LNCaP clone FGC (cell line): ENCODE data around the gene LRRC18.

Experiments used
- DNase-seq: peaks from one replicate; pipeline ENCODE4 v3.0.0-alpha.2; 2011; ENCODE audit warnings: low read depth
- H3K4me3 ChIP-seq: 2 replicates; pipeline ENCODE4 v1.5.1; 2011; ENCODE audit warnings: mild to moderate bottlenecking, low read depth, low read length, control low read depth
- TF ChIP-seq, protein P1 (sequence below): IDR thresholded peaks from 2 replicates; pipeline ENCODE4 v1.5.1; 2012; ENCODE audit warnings: mild to moderate bottlenecking; ENCODE audit not compliant: control insufficient read depth, insufficient read depth; ENCODE audit errors: extremely low read depth

LRRC18 gene

DNA sequence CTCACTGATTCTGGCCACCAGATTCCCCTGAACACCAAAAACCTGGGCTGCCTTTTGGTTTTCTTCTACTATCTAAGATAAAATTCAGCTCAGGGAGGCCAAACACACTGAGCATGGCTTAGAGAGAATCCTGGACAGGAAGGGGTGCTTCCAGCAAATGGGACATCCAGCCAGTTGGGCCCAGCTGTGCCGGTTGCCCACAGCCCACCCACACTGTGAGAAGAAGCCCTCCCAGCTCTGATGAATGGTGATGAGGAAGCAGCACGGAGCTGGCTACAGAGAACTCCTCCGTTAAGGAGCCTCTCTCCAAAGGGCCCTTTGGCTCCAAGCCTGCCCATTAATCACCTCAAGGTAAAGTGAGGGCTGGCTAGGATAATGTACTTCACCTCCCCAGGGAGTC lies 15.9 kb downstream of the LRRC18 start:
- TF ChIP-seq, protein P1, sequence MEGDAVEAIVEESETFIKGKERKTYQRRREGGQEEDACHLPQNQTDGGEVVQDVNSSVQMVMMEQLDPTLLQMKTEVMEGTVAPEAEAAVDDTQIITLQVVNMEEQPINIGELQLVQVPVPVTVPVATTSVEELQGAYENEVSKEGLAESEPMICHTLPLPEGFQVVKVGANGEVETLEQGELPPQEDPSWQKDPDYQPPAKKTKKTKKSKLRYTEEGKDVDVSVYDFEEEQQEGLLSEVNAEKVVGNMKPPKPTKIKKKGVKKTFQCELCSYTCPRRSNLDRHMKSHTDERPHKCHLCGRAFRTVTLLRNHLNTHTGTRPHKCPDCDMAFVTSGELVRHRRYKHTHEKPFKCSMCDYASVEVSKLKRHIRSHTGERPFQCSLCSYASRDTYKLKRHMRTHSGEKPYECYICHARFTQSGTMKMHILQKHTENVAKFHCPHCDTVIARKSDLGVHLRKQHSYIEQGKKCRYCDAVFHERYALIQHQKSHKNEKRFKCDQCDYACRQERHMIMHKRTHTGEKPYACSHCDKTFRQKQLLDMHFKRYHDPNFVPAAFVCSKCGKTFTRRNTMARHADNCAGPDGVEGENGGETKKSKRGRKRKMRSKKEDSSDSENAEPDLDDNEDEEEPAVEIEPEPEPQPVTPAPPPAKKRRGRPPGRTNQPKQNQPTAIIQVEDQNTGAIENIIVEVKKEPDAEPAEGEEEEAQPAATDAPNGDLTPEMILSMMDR: no peak
- no peak overlapping the region for H3K4me3 ChIP-seq
- DNase-seq: no peak

DNA sequence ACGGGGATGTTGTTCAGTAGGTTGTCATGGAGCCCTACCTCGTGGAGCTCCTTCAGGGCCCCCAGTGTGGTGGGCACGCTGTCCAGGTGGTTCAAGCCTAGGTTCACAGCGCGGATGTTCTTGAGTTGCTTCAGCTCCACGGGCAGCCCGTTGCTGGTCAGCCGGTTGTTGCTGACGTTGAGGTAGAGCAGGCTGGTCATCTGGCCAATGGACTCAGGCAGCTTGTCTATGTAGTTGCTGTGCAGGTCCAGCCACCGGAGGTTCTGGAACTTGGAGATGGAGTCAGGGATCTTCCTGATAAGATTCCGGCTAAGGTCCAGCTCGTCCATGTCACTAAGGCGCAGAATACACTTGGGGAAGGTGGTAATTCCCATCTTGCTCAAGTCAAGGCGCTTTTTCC lies 26.0 kb downstream of the LRRC18 start:
- no peak for DNase-seq
- TF ChIP-seq, protein P1: no peak

DNA sequence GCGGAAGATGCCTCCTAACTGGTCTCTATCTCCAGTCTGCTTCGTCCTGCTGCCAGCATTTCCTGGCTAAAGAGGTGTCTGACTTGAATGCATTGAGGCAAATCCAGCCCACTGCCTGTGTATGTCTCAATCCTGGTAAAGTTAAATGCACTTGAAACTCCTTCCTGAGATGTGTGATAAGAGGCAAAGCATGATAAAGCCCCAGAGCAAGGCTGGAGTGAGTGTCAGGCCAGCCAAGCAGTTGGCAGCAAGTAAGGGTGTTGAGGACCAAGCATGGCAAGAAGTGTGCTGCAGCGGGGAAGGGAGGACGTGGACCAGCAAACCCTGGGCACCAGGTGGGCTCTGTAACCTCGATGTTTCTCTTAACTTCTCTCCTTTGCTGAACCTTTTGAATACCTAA lies 29.1 kb downstream of the LRRC18 start:
- H3K4me3 ChIP-seq: no peak overlapping the region
- DNase-seq: no peak

More for the DNA sequence above, 26.0 kb downstream of the LRRC18 start:
- no peak overlapping the region for H3K4me3 ChIP-seq

DNA sequence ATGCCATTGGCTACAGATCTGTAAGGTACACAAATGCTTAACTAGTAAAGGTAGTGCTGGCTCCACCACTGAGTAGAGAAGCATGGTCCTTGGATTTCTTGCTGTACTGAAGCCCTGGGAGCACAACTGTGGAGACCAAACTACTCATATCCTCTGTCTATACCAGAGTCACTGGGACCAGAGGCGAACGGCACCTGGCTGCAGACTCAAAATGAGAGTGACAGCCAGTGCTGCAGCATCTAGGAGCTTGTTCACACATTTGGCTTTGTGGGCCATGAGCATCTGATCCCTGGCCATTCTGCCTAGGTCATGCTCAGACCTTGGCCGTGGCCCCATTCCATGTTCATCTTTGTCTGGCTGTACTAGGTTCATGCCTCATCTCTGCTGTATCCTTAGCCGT lies 31.9 kb downstream of the LRRC18 start:
- H3K4me3 ChIP-seq: no peak overlapping the region
- no peak for DNase-seq
- TF ChIP-seq, protein P1: no peak

More for the DNA sequence above, 29.1 kb downstream of the LRRC18 start:
- TF ChIP-seq, protein P1: no peak

DNA sequence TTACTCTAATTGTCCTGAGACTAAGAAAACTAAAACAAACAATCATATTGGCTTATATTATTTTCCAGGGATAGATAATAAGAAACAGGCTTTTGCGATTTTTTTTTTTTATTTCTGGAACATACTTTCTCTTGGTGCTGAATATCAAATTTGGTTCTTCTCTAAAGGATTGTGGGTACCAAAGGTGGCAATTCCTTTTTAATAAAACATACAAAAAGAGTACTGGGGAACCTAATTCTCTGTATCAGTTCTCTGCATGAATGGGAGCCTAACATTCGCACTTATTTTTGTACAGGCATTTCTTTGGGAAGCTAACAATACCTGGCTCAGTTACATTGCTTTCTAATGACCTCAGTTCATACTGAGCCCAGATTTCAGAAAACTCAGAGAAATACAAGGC lies 32.8 kb downstream of the LRRC18 start:
- no peak for DNase-seq
- H3K4me3 ChIP-seq: no peak overlapping the region
- TF ChIP-seq, protein P1: no peak

DNA sequence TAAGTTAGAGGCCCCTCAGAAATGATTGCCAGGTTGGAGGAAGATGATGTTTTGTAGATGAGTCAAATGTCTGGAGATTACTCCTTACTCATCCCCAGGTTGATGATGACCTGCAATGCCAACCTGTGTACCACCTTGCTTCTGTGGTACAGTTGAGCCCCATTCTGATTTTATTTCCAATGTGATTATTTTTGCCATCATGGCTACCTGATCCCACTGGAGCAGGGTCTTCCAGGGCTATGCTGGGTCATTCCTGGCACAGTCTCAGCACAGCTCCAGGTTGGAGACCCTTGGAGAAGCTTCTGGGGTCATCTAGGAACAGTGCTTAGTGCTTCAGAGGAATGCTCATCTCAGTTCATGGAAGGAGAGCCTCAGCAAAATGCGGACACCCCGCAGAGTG lies 34.3 kb downstream of the LRRC18 start:
- no peak overlapping the region for H3K4me3 ChIP-seq
- TF ChIP-seq, protein P1: no peak
- DNase-seq: no peak

DNA sequence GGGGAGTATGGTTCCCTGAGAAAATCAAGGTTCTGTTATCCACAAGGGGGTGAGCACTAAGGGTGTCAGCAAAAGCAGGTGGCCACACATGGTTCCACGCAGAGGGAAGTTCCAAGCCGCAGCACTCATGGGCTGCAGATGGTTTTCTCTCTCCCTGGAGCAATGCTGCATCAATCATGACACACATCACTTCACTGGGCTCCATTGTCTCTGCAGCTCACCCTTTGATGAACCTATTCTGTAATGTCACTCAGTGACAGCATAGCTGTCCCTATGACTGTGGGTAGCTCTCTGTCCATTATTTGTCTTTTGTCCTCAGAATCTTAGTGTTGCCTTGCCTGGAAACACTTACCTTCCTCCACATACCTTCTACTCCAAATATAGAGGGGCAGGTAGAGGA lies 34.8 kb downstream of the LRRC18 start:
- TF ChIP-seq, protein P1: no peak
- no peak for DNase-seq

More for the DNA sequence above, 34.8 kb downstream of the LRRC18 start:
- H3K4me3 ChIP-seq: no peak overlapping the region
